Measurements from ENCODE around the gene PHTF1. TPM values are rescaled to one million over a fixed set of nuclear protein-coding genes. Genes with fewer than 3 reads are reported as not detected.

Gene PHTF1
- total RNA-seq, 3 donors from 2014 or later: 13.8 to 18.4 (median 16.4) TPM

DNA sequence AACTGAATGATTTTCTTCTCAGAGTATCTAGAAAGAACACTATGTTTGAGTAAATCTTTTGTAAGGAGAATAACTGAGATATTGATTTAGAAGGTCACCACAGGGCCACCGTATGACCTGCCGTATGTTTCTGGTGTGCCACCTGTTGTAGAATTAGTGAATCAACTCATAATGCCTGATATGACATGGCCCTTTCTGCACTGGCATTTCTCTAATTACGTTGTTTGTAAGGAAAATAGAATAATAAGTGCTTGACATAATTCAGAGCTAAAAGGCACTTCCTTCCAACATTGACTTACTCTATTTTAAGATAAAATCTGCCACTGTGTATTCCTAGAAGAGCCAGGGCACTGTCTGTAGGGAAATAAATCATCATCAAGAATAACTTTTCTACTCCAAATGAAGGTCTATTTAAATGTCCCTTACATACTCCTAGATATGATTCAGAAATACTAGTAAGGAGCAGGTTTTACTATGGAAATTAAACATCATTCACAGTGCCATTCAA lies 101.7 kb downstream of the PHTF1 start:
- DNase-seq (ENCODE audit: low spot score in 2 of 2): no peak
- intact Hi-C loops (cut with DNase I; ENCODE audit: low total_unique reads): no loop called here
- H3K27ac ChIP-seq: no peak overlapping the region

GRCh38 chr1:113657126-113657525 lies 102.2 kb downstream of the PHTF1 start:
- TF ChIP-seq, protein P1, sequence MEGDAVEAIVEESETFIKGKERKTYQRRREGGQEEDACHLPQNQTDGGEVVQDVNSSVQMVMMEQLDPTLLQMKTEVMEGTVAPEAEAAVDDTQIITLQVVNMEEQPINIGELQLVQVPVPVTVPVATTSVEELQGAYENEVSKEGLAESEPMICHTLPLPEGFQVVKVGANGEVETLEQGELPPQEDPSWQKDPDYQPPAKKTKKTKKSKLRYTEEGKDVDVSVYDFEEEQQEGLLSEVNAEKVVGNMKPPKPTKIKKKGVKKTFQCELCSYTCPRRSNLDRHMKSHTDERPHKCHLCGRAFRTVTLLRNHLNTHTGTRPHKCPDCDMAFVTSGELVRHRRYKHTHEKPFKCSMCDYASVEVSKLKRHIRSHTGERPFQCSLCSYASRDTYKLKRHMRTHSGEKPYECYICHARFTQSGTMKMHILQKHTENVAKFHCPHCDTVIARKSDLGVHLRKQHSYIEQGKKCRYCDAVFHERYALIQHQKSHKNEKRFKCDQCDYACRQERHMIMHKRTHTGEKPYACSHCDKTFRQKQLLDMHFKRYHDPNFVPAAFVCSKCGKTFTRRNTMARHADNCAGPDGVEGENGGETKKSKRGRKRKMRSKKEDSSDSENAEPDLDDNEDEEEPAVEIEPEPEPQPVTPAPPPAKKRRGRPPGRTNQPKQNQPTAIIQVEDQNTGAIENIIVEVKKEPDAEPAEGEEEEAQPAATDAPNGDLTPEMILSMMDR (IDR thresholded peaks at IDR 0.05): no peak
- no peak for TF ChIP-seq POLR2AphosphoS5 (IDR thresholded peaks at IDR 0.05)
- intact Hi-C loops (cut with DNase I; ENCODE audit: low total_unique reads): no loop called here
- no peak for DNase-seq (ENCODE audit: low spot score in 2 of 2)
- Histone ChIP-seq H3K4me3 (no peak overlapping the region), H3K4me1 (no peaks in the 10 kb centered on the region), H3K27ac (no peak overlapping the region), H3K36me3 (no peaks in the 10 kb centered on the region), H3K27me3 (no peaks in the 10 kb centered on the region), H3K9me3 (no peaks in the 10 kb centered on the region)

More for the DNA sequence above, 101.7 kb downstream of the PHTF1 start:
- TF ChIP-seq, protein P1 (IDR thresholded peaks at IDR 0.05): no peak
- TF ChIP-seq POLR2AphosphoS5 (IDR thresholded peaks at IDR 0.05) (no peak), POLR2A (IDR thresholded peaks at IDR 0.05) (no peak)
- H3K27me3 ChIP-seq: no peaks in the 10 kb centered on the region
- no peak overlapping the region for H3K4me3 ChIP-seq
- H3K4me1 ChIP-seq: no peaks in the 10 kb centered on the region
- H3K36me3 ChIP-seq: no peaks in the 10 kb centered on the region
- no peaks in the 10 kb centered on the region for H3K9me3 ChIP-seq

GRCh38 chr1:113654883-113655282 lies 104.4 kb downstream of the PHTF1 start:
- Histone ChIP-seq H3K4me3 (no peak overlapping the region), H3K9me3 (no peaks in the 10 kb centered on the region), H3K4me1 (no peaks in the 10 kb centered on the region), H3K36me3 (no peaks in the 10 kb centered on the region), H3K27ac (no peak overlapping the region), H3K27me3 (no peaks in the 10 kb centered on the region)
- DNase-seq (ENCODE audit: low spot score in 2 of 2): no peak
- no peak for TF ChIP-seq POLR2AphosphoS5 (IDR thresholded peaks at IDR 0.05)
- TF ChIP-seq, protein P1 (IDR thresholded peaks at IDR 0.05): no peak
- TF ChIP-seq POLR2A (IDR thresholded peaks at IDR 0.05): no peak
- intact Hi-C loops (cut with DNase I; ENCODE audit: low total_unique reads): no loop called here

DNA sequence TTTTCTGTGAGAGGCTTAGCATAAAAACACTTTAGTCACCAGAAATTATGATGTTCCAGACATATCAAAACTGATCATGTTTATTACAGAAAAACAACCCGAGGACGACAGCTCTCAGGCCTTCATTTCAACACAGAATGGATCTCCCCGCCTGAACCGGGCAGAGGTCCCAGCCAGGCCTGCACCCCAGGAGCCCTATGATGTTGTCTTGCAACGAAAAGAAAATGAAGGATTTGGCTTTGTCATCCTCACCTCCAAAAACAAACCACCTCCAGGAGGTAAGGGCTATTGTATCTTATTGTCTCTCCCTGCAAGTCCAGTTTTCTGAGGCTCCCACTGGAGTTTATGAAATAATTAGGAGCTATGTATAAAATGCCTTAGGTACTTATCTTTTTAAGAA lies 105.5 kb downstream of the PHTF1 start:
- Histone ChIP-seq H3K27me3 (no peaks in the 10 kb centered on the region), H3K4me3 (no peak overlapping the region), H3K4me1 (no peaks in the 10 kb centered on the region), H3K27ac (no peak overlapping the region), H3K36me3 (no peaks in the 10 kb centered on the region), H3K9me3 (no peaks in the 10 kb centered on the region)
- intact Hi-C loops (cut with DNase I; ENCODE audit: low total_unique reads): no loop called here
- DNase-seq (ENCODE audit: low spot score in 2 of 2): no peak
- TF ChIP-seq POLR2AphosphoS5 (IDR thresholded peaks at IDR 0.05) (no peak), POLR2A (IDR thresholded peaks at IDR 0.05) (no peak)
- TF ChIP-seq, protein P1 (IDR thresholded peaks at IDR 0.05): no peak

DNA sequence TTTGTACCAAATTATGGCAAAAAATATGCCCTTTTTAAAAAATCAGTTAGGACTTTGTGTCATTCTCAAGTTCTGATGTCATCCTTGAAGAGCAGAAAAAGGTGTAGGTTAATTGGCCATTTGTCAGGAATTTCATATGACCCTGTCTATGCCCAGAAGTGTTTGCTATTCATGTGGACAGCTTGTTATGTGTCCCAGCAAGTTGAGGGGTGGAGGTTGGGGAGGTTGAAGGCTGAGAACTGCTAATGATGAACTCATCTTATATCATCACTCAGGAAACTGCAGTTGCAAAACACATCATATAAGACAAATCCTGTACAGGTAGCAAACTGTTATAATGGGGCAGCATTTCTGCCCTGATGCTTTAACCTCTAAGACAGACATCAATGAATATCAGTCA lies 106.5 kb downstream of the PHTF1 start:
- H3K27me3 ChIP-seq: no peaks in the 10 kb centered on the region
- H3K4me1 ChIP-seq: no peaks in the 10 kb centered on the region
- intact Hi-C loops (cut with DNase I; ENCODE audit: low total_unique reads): no loop called here
- no peak overlapping the region for H3K4me3 ChIP-seq
- no peaks in the 10 kb centered on the region for H3K36me3 ChIP-seq
- TF ChIP-seq POLR2AphosphoS5 (IDR thresholded peaks at IDR 0.05): no peak
- TF ChIP-seq, protein P1 (IDR thresholded peaks at IDR 0.05): no peak
- no peak for TF ChIP-seq POLR2A (IDR thresholded peaks at IDR 0.05)
- no peak overlapping the region for H3K27ac ChIP-seq
- no peaks in the 10 kb centered on the region for H3K9me3 ChIP-seq
- no peak for DNase-seq (ENCODE audit: low spot score in 2 of 2)
